ENCODE results near the gene UBQLNL. TPM values are rescaled to one million over a fixed set of nuclear protein-coding genes. Genes with fewer than 3 reads are reported as not detected.

UBQLNL gene
- total RNA-seq, 4 donors from 2014 or later, result 0.26 to 3.6 (median 1.9) TPM; not detected in 1

GRCh38 chr11:5524756-5525155 is 8.3 kb upstream of the UBQLNL start:
- Histone ChIP-seq H3K27ac (no peak overlapping the region), H3K9me3 (no peaks in the 10 kb centered on the region), H3K27me3 (no peaks in the 10 kb centered on the region), H3K4me1 (no peaks in the 10 kb centered on the region), H3K4me3 (no peak overlapping the region), H3K36me3 (no peaks in the 10 kb centered on the region)
- 70% methylated on average over 3 of the region's 3 CpGs for WGBS
- DNase-seq (ENCODE audit: low spot score in 2 of 2), result no peak
- TF ChIP-seq CTCF (IDR thresholded peaks at IDR 0.05) (no peak), POLR2AphosphoS5 (IDR thresholded peaks at IDR 0.05) (no peak), EP300 (IDR thresholded peaks at IDR 0.05) (no peak), POLR2A (IDR thresholded peaks at IDR 0.05) (no peak)

DNA sequence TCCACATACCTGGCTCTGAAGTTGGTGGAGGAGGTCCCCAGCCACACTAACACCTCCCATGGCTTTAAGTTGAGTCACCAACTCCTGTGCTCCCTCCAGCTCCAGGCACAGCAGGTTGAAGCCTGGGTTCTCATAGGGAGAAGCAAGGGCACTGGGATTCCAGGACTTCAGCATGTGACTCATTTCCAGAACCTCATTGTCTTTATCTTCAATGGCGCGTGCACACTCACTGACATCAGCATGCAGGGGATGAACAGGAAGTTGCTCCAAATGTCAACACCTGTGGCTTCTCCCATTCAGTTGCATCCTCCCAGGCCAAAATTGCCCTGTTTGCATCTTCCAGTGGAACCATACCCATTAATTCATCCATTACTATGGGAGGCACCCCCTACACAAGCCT is 5.8 kb upstream of the UBQLNL start:
- 93% methylated on average over 2 of the region's 2 CpGs for WGBS
- no peak for DNase-seq (ENCODE audit: low spot score in 2 of 2)

DNA sequence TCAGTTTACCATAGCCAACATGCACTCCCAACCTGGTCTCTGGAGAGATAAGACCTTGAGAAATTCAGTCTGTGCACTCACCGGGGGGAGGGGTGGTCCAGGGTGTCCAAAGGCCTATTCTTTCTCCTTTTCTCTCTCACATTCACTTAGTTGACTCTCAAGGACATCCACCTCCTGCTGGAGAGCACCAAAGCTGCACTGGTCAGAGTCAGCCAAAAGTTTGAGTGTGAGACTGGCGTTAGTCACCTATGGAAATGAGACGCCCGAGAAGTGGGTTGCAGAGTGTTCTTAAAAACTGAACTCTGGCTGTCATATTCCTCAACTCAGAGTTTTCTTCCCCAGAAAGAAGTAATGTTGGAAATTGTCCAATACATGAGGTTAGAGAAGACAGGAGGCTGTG is 5.0 kb upstream of the UBQLNL start:
- Histone ChIP-seq H3K9me3 (no peaks in the 10 kb centered on the region), H3K27me3 (no peaks in the 10 kb centered on the region), H3K27ac (no peak overlapping the region), H3K4me3 (no peak overlapping the region), H3K36me3 (no peaks in the 10 kb centered on the region), H3K4me1 (no peaks in the 10 kb centered on the region)
- no peak for DNase-seq (ENCODE audit: low spot score in 2 of 2)
- WGBS, result 94% methylated on average over 4 of the region's 4 CpGs
- TF ChIP-seq EP300 (IDR thresholded peaks at IDR 0.05) (no peak), POLR2A (IDR thresholded peaks at IDR 0.05) (no peak), CTCF (IDR thresholded peaks at IDR 0.05) (no peak), POLR2AphosphoS5 (IDR thresholded peaks at IDR 0.05) (no peak)

More for the DNA sequence above, 5.8 kb upstream of the UBQLNL start:
- no peaks in the 10 kb centered on the region for H3K36me3 ChIP-seq
- TF ChIP-seq POLR2AphosphoS5 (IDR thresholded peaks at IDR 0.05) (no peak), CTCF (IDR thresholded peaks at IDR 0.05) (no peak), POLR2A (IDR thresholded peaks at IDR 0.05) (no peak), EP300 (IDR thresholded peaks at IDR 0.05) (no peak)
- H3K4me1 ChIP-seq, result no peaks in the 10 kb centered on the region
- H3K9me3 ChIP-seq, result no peaks in the 10 kb centered on the region
- H3K27ac ChIP-seq, result no peak overlapping the region
- no peaks in the 10 kb centered on the region for H3K27me3 ChIP-seq
- H3K4me3 ChIP-seq, result no peak overlapping the region

- Histone ChIP-seq H3K4me1 (no peaks in the 10 kb centered on the region), H3K27me3 (no peaks in the 10 kb centered on the region), H3K27ac (no peak overlapping the region), H3K9me3 (no peaks in the 10 kb centered on the region), H3K36me3 (no peaks in the 10 kb centered on the region), H3K4me3 (no peak overlapping the region)
- TF ChIP-seq POLR2A (IDR thresholded peaks at IDR 0.05), result no peak
- no peak for TF ChIP-seq POLR2AphosphoS5 (IDR thresholded peaks at IDR 0.05)
- TF ChIP-seq CTCF (IDR thresholded peaks at IDR 0.05), result no peak
- TF ChIP-seq EP300 (IDR thresholded peaks at IDR 0.05), result no peak
- no peak for DNase-seq (ENCODE audit: low spot score in 2 of 2)
These were observed 1.7 kb downstream of the UBQLNL start for GRCh38 chr11:5514841-5515240.

- H3K9me3 ChIP-seq, result no peaks in the 10 kb centered on the region
- H3K27me3 ChIP-seq, result no peaks in the 10 kb centered on the region
- H3K36me3 ChIP-seq, result no peaks in the 10 kb centered on the region
- no peak within 1 kb of the TSS for H3K27ac ChIP-seq
- 71% methylated on average over 4 of the region's 4 CpGs for WGBS
- no peak within 1 kb of the TSS for H3K4me3 ChIP-seq
- DNase-seq (ENCODE audit: low spot score in 2 of 2), result no peak
- no peak for TF ChIP-seq POLR2AphosphoS5 (IDR thresholded peaks at IDR 0.05)
- TF ChIP-seq EP300 (IDR thresholded peaks at IDR 0.05), result no peak
- no peak for TF ChIP-seq CTCF (IDR thresholded peaks at IDR 0.05)
- TF ChIP-seq POLR2A (IDR thresholded peaks at IDR 0.05), result no peak
- H3K4me1 ChIP-seq, result no peaks in the 10 kb centered on the region
These were observed 6.7 kb downstream of the UBQLNL start, which contains the start of gene UBQLN3 for GRCh38 chr11:5509803-5510202. UBQLN3 (minus strand) TSS chr11:5509957; CDS start chr11:5509558, 399 bp downstream.

Measured in suprapubic skin (tissue), 4 donors.